HG02870 (cell line): ENCODE data around the gene CLEC5A.
"Not testable (repeated sequence)": the region's sequence is repeated elsewhere in the genome, so short reads cannot be mapped to it uniquely, and the experiment has no call there.

Experiments used
- ATAC-seq: cut with Tn5 transposase; IDR thresholded peaks from one replicate; pipeline ENCODE4 v1.9.1; 2021; ENCODE audit warnings: mild to moderate bottlenecking, moderate library complexity; ENCODE audit not compliant: unreplicated experiment

CLEC5A gene

DNA sequence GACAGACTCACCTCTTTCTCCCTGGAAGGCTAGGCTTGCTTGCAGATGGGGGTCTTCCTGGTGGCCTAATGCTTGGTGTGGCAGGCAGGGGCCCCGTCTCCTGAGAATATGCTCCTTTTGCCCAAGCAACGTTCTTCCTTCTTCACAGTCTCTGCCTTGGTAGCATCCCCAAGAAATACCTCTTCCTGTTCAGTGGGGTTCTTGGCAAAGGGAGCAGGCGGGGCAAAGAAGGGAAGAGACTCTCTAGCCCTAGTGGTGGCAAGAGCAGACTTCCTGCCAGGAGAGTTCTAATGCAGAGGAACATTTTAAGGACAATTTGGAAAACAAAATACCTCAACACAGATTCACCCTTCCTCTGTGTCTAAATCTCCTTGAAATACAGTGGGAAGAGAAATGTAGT lies at the start of gene CLEC5A:
Gene CLEC5A (minus strand): TSS at position 179 of the 400 bp plus-strand sequence. CDS start 682 bp downstream, outside the sequence.
- no peak for ATAC-seq

GRCh38 chr7:141993354-141993753 lies 46.6 kb upstream of the CLEC5A start:
- ATAC-seq: no peak

DNA sequence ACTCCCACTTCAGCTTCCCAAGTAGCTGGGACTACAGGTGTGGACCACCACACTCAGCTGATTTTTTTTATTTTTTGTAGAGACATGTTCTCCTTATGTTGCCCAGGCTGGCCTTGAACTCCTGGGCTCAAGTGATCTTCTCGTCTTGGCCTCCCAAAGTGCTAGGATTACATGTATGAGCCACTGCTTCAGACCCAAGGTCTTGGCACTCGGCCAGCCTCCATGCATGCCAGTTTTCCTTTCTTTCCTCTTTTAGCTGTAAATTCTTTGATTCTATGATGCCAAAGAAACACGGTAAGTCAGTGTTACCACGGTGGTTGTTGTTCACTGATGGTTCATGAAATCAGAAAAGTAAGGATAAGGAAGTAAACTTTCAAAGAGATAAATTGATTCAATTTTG lies 45.9 kb upstream of the CLEC5A start:
- no peak for ATAC-seq

DNA sequence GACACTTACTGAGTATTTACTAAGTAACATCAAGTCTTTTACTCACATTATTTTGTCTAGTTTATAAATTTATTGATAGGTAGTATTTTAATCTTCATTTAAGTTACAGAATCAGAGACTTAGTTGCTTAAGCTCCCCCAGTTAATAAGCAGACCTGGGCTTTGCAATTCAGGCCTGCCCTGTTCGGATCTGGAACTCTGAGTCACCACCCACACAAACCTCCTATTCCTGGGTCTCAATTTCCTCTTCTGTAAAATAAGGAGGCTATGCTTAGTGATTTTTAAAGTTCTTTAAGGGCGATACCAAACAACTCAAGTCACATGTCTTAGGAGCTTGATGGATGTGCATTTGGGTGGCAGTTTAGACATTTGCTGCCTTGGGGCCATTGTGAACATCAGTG lies 45.4 kb upstream of the CLEC5A start:
- no peak for ATAC-seq

DNA sequence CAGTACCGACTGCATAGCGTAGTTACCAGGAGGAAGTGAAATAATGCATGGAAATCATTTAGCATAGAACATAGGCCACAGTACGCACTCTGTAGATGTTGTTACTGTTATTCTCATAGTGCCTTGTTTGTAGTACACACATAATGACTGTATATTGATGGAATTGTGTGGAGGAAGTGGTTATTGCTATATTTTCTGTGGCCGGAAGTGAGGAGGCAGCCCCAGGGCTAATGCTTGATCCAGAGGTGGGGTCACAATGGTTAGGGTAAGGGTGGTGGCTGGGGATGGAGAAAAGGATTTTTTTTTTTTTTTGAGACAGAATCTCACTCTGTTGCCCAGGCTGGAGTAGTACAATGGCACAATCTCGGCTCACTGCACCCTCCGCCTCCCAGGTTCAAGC lies 44.4 kb upstream of the CLEC5A start:
- no peak for ATAC-seq

DNA sequence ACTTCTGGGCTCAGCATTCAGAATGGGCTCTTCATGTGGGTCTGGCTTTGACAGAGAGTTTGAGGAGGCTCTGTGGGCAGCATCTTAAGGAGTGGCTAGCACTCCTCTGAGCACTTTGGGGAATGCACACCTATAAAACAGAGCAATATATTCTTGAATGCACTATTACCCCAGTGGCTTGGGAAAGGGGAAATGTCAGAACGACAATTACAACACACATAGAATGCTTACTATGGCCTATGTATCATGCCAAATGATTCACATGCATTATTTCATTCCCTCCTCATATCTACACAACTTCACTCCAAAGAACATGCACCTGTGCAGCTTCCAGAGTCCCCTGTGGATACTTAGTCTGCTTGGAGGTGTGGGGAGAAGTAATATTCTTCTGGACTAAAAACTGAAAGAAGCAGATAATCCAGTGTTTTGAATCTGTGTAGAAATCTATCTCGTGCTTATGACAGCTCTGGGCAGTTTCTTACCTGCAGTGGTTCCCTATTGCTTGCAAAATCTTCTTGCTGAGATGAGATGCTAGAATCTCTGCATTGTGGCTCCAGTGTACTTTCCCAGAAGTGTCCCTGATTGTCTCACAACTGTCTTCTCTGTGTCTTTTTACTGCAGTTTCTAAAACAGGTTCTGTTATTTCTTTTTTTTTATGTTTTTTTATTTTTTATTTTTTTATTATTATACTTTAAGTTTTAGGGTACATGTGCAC lies 43.4 kb upstream of the CLEC5A start:
- ATAC-seq: no peak

GRCh38 chr7:141987803-141988202 lies 41.0 kb upstream of the CLEC5A start:
- not testable (repeated sequence) for ATAC-seq

GRCh38 chr7:141986923-141987322 lies 40.1 kb upstream of the CLEC5A start:
- ATAC-seq: no peak

- ATAC-seq: not testable (repeated sequence)
Observed at GRCh38 chr7:141985926-141986325, 39.2 kb upstream of the CLEC5A start.

GRCh38 chr7:141979568-141979967 lies 32.8 kb upstream of the CLEC5A start:
- ATAC-seq: no peak

- no peak for ATAC-seq
Observed at GRCh38 chr7:141978351-141978750, 31.6 kb upstream of the CLEC5A start.

DNA sequence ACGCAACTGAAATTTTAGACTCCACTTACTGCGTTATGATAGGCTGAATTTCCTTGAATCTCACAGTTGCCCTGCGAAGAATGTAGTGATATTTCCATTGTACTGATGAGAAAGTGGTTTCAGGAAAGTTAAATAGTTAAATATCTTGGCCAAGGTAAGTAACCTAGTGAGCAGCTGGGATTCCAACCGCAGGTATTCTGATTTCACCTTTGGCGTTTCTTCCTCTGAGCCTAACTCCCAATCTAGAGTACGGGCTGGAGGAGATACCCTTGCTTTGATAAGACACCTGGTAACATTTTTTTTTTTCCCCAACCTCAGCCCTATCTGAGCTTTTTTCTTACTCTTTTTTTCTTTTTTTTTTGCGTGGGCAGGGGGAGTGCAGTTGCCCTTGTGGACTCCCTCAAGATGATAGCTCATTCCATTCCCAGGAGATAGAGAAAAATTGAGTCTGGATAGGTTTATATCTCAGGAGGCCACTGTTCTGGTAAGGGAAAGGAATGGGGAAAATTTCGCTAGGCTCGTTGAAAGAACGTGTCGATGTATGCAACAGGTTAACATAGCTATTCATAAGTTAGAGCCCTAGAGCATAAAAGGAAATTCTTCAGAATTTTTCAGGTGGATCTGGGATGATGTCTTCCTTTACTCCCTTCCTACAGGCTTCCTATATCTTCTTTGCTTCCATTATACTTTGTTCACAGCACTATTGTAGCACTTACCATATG lies 29.9 kb upstream of the CLEC5A start:
- no peak for ATAC-seq

DNA sequence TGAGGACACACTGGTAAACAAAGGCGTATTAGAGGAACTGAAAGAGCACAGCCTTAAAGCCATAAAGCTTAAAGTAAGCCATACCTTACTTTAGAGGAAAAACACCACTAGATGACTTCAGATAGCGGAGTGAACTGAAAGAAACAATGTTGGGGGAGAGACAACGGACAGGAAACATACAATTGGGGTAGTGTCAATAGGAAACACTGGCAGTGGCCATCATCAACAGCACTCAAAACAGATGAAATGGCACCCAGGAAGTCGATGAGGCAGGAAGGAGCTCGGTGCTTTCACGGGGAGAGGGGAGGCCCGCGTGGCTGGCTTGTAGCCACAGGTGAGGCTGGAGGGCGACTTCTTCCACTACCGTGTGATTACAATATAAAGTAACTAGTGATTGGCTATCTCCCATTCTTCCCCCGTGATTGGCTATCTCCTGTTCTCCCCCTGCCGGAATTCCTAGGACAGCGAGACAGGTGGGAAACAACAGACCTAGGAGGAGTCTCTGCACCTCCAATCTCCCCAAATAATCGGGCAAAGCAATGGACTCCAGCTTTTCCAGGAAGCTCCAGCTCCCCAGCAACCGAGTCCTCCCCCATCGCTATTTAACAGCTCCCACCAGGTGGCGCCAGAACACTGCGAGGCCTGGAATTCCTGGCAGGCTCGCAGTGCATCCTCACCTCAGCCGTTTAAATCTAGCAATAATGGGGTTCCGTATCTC lies 29.2 kb upstream of the CLEC5A start:
- ATAC-seq: peak; percentile 72

- ATAC-seq: no peak
Observed at GRCh38 chr7:141974831-141975230, 28.1 kb upstream of the CLEC5A start.

GRCh38 chr7:141973673-141974072 lies 26.9 kb upstream of the CLEC5A start, which contains the start of gene TAS2R38:
TSS of gene TAS2R38 (minus strand) at chr7:141973773. CDS start at chr7:141973689, 84 bp downstream.
- no peak for ATAC-seq

- peak; percentile 85 for ATAC-seq
Observed at GRCh38 chr7:141960687-141961422, 14.1 kb upstream of the CLEC5A start.

GRCh38 chr7:141956084-141956483 lies 9.3 kb upstream of the CLEC5A start:
- ATAC-seq: no peak

- no peak for ATAC-seq
Observed at GRCh38 chr7:141954334-141954733, 7.6 kb upstream of the CLEC5A start.

DNA sequence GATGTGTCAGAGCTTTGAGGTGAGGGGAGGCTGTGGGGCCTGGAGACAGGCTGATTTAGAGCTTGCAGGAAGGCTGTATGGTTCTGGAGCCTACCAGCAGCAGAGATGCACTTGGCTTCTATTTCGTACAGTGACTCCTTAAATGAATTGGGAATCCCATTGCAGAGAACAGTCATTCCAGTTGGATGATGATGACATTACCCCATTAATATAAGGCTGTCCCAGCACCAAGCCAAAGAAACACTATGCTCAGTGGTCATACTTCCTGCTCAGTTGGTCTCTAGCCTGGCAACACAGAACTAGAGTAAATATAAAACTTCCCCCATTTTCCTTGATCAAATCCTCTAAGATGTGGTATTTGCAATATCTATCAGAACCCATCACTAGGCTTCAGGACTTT lies 5.7 kb upstream of the CLEC5A start:
- no peak for ATAC-seq

- no peak for ATAC-seq
Observed at GRCh38 chr7:141950806-141951205, 4.0 kb upstream of the CLEC5A start.

- no peak for ATAC-seq
Observed at GRCh38 chr7:141949911-141950310, 3.1 kb upstream of the CLEC5A start.
